HUES6 (cell line): ENCODE results near the gene PLN.

Experiments used
- H3K27ac ChIP-seq: 2 replicates; pipeline ENCODE4 v1.7.0; 2013; ENCODE audit warnings: low read depth, mild to moderate bottlenecking, low read length, inconsistent platforms
- H3K27me3 ChIP-seq: 2 replicates; pipeline ENCODE4 v1.6.1; 2013; ENCODE audit warnings: low read length; ENCODE audit not compliant: control insufficient read depth, insufficient read depth
- H3K36me3 ChIP-seq: 2 replicates; pipeline ENCODE4 v1.6.1; 2013; ENCODE audit warnings: low read length; ENCODE audit not compliant: control insufficient read depth, insufficient read depth
- H3K4me1 ChIP-seq: 2 replicates; pipeline ENCODE4 v1.6.1; 2013; ENCODE audit warnings: low read length; ENCODE audit not compliant: control insufficient read depth, insufficient read depth
- H3K4me3 ChIP-seq: 2 replicates; pipeline ENCODE4 v1.5.1; 2013; ENCODE audit warnings: low read depth, low read length
- H3K9ac ChIP-seq: one replicate; pipeline ENCODE4 v1.6.1; 2013; ENCODE audit warnings: mild to moderate bottlenecking, low read length
- H3K9me3 ChIP-seq: 2 replicates; pipeline ENCODE4 v1.6.1; 2013; ENCODE audit warnings: low read depth, low read length; ENCODE audit not compliant: control insufficient read depth, insufficient read depth

PLN gene

DNA sequence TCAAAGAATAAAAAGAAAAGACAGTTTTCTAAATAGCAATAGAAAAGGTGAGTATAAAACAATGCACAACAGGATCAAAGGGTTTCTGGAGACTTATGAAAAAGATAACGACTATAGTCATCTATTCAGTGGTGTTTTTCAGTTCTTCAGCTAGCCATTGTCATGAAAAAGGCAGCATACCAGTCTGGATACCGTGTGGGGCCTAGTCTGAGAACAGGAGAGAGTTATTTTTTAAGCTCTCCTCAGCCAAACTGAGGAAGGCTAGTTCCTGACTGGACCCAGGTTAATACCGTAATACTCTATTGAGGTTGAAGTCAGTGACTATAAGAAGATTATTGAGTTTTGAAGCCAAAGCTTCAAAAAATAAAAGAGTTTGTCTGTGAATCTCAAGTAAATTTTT, 49.5 kb downstream of the PLN start:
- 0 out of 2 replicates have a peak, but pooled peaks cover 2% of the 10 kb centered on the region for H3K9me3 ChIP-seq
- H3K27ac ChIP-seq = no peak overlapping the region
- H3K27me3 ChIP-seq = no peaks in the 10 kb centered on the region
- peaks cover 5% of the 10 kb centered on the region; the same call in 1 of the 2 replicates for H3K4me1 ChIP-seq
- H3K9ac ChIP-seq = no peak overlapping the region
- no peaks in the 10 kb centered on the region for H3K36me3 ChIP-seq
- H3K4me3 ChIP-seq = no peak overlapping the region

DNA sequence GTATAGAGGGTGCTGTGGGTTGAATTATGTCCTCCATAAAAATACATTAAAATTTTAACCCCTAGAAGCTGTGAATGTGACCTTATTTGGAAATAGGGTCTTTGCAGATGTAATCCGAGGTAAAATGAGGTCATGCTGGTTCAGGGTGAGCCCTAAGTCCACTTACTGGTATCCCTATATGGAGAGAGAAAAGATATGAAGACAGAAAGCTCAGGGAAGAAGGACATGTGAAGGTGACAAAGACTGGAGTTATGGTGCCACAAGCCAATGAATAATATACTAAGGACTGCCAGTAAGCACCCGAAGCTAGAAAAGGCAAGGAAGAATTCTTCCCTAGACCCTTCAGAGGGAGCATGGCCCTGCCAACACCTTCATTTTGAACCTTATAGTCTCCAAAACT, 50.2 kb downstream of the PLN start:
- Histone ChIP-seq H3K9me3 (peaks cover 5% of the 10 kb centered on the region; the same call in 1 of the 2 replicates), H3K27me3 (no peaks in the 10 kb centered on the region), H3K9ac (no peak overlapping the region), H3K36me3 (no peaks in the 10 kb centered on the region), H3K4me3 (no peak overlapping the region), H3K27ac (no peak overlapping the region), H3K4me1 (peaks cover 5% of the 10 kb centered on the region; the same call in 1 of the 2 replicates)

DNA sequence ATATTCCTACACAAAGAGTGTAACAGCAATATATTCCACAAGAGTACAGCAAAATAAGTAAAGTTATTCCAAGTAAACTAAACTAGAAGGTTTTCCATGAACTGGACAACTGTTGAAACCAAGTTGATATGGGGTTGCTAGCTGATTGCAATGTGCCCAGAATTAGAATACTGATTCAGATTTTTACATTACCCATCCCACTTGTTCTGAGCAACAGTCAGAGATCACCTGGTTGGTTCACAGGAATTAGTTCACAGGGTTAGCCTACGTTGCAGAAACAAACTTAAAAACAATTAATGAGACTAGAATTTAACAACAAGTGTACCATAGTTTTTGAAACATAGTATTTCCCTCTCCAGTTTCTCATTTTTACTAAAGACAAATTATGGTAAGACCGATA, 54.2 kb downstream of the PLN start:
- H3K9me3 ChIP-seq = peaks cover 10% of the 10 kb centered on the region; the same call in 1 of the 2 replicates
- H3K9ac ChIP-seq = no peak overlapping the region
- H3K27me3 ChIP-seq = no peaks in the 10 kb centered on the region
- no peak overlapping the region for H3K27ac ChIP-seq
- no peaks in the 10 kb centered on the region for H3K36me3 ChIP-seq
- peaks cover 5% of the 10 kb centered on the region; the same call in 1 of the 2 replicates for H3K4me1 ChIP-seq
- no peak overlapping the region for H3K4me3 ChIP-seq

DNA sequence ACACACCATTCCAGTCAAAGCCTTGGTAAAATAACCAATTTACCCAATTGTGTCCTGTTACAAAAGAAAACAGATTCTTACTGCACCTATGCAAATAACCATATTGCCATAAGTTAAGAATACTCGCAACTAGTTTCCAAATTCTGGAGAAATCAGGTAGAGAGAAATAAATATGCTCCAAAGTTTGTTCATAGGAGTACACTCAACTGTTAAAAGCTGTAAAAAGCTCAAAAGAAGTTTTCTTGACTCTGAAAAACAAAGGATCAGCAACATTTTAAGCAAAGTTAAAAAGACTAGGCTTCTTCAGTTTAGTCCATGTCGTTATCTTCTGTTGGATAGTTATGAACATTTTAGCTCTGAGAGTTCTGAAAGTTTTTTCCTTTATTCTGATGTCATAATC, 55.3 kb downstream of the PLN start:
- H3K9me3 ChIP-seq = peaks cover 10% of the 10 kb centered on the region; the same call in 1 of the 2 replicates
- no peaks in the 10 kb centered on the region for H3K27me3 ChIP-seq
- no peak overlapping the region for H3K27ac ChIP-seq
- no peak overlapping the region for H3K9ac ChIP-seq
- no peaks in the 10 kb centered on the region for H3K36me3 ChIP-seq
- no peaks in the 10 kb centered on the region for H3K4me1 ChIP-seq
- no peak overlapping the region for H3K4me3 ChIP-seq

DNA sequence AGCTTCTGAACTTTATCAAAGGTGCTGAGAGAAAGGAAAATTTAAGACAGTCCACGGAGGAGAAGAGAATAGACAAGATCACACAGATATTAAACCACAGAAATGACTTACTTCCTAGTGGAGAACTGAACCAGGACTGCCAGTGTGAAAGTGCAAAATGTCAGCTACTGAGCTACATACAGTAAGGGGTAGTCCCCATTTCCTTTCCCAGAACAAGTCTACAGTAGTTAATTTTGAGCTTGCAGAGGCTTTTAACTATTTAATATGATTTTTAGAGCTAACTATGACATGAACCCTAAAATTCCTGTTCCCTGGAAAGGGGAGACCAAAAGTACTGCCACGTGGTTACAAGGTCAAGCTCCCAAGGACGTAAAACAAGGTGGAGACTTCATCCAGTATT, 58.2 kb downstream of the PLN start:
- Histone ChIP-seq H3K4me1 (no peaks in the 10 kb centered on the region), H3K36me3 (no peaks in the 10 kb centered on the region)

DNA sequence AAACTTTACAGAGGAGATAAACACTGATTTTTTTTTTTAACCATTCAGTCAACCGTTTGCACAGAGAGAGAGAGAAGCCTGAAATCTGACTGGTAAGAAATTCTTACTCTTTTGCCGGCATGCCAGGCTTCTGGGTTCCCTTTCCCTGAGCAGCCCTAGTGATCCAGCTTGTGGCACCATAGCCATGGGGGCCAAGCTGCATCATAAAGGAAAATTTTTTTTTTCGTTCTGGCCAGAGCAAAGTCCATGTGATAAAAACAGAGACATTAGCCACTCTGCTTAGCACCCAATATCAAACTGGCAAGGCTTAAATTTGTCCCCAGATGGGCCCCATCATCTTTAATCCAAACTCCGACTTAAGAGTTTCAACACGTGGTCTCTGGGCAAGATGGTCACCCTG, 58.8 kb downstream of the PLN start:
- Histone ChIP-seq H3K4me1 (no peaks in the 10 kb centered on the region), H3K27me3 (no peaks in the 10 kb centered on the region), H3K9ac (no peak overlapping the region), H3K36me3 (no peaks in the 10 kb centered on the region), H3K4me3 (no peak overlapping the region), H3K27ac (no peak overlapping the region), H3K9me3 (peaks cover 12% of the 10 kb centered on the region; the same call in 1 of the 2 replicates)

More for the DNA sequence above, 58.2 kb downstream of the PLN start:
- Histone ChIP-seq H3K9ac (no peak overlapping the region), H3K27ac (no peak overlapping the region), H3K4me3 (no peak overlapping the region), H3K27me3 (no peaks in the 10 kb centered on the region), H3K9me3 (peaks cover 10% of the 10 kb centered on the region; the same call in 1 of the 2 replicates)
